Mucosa of rectum (tissue), 2 donors: ENCODE results near the gene IFNAR1.

Experiments used
- H3K27ac ChIP-seq, 2 donors: one replicate each; pipeline ENCODE4 v1.7.0; 2013; ENCODE audit warnings: inconsistent platforms in 2 of 2, low read depth in 2 of 2, low read length in 2 of 2
- H3K27me3 ChIP-seq, 2 donors: one replicate each; pipeline ENCODE4 v1.7.0; 2013; ENCODE audit warnings: low read length in 2 of 2; ENCODE audit not compliant: control insufficient read depth in 2 of 2, insufficient read depth in 2 of 2
- H3K36me3 ChIP-seq, 2 donors: one replicate each; pipeline ENCODE4 v1.7.0; 2013; ENCODE audit warnings: low read length in 2 of 2; ENCODE audit not compliant: control insufficient read depth in 2 of 2, insufficient read depth in 2 of 2
- H3K4me1 ChIP-seq, 2 donors: one replicate each; pipeline ENCODE4 v1.7.0; 2013; ENCODE audit warnings: low read length in 2 of 2, mild to moderate bottlenecking in 1 of 2; ENCODE audit not compliant: control insufficient read depth in 2 of 2, insufficient read depth in 2 of 2
- H3K4me3 ChIP-seq, 2 donors: one replicate each; pipeline ENCODE4 v1.7.0; 2013; ENCODE audit warnings: low read length in 2 of 2
- H3K9ac ChIP-seq, 2 donors: one replicate each; pipeline ENCODE4 v1.7.0; 2013; ENCODE audit warnings: low read length in 2 of 2, low read depth in 1 of 2, mild to moderate bottlenecking in 1 of 2
- H3K9me3 ChIP-seq, 2 donors: one replicate each; pipeline ENCODE4 v1.7.0; 2013; ENCODE audit warnings: low read length in 2 of 2; ENCODE audit not compliant: control insufficient read depth in 2 of 2
- donor health status: healthy.
- donor health status: Normal muscosa, but diverticular disease.

IFNAR1 gene

GRCh38 chr21:33291686-33292085, 33.1 kb upstream of the IFNAR1 start:
- no peaks in the 10 kb centered on the region for H3K9me3 ChIP-seq
- no peak overlapping the region for H3K9ac ChIP-seq
- peaks cover 41 to 52% of the 10 kb centered on the region in 2 donors for H3K36me3 ChIP-seq
- no peak overlapping the region for H3K27ac ChIP-seq
- H3K27me3 ChIP-seq = no peaks in the 10 kb centered on the region
- peaks cover 3 to 8% of the 10 kb centered on the region in 2 donors for H3K4me1 ChIP-seq
- H3K4me3 ChIP-seq = no peak overlapping the region

GRCh38 chr21:33292724-33293123, 32.0 kb upstream of the IFNAR1 start:
- no peak overlapping the region for H3K4me3 ChIP-seq
- no peaks in the 10 kb centered on the region for H3K4me1 ChIP-seq
- H3K36me3 ChIP-seq = peaks cover 43 to 52% of the 10 kb centered on the region in 2 donors
- no peaks in the 10 kb centered on the region for H3K27me3 ChIP-seq
- no peak overlapping the region for H3K27ac ChIP-seq
- H3K9ac ChIP-seq = no peak overlapping the region
- H3K9me3 ChIP-seq = no peaks in the 10 kb centered on the region

- Histone ChIP-seq H3K27me3 (no peaks in the 10 kb centered on the region), H3K27ac (no peak overlapping the region), H3K36me3 (peaks cover 40 to 48% of the 10 kb centered on the region in 2 donors), H3K9me3 (no peaks in the 10 kb centered on the region), H3K4me3 (no peak overlapping the region), H3K9ac (no peak overlapping the region), H3K4me1 (no peaks in the 10 kb centered on the region)
These were observed 31.6 kb upstream of the IFNAR1 start for GRCh38 chr21:33293136-33293535.

GRCh38 chr21:33293811-33294216, 31.0 kb upstream of the IFNAR1 start:
- Histone ChIP-seq H3K36me3 (peaks cover 37 to 48% of the 10 kb centered on the region in 2 donors), H3K9me3 (no peaks in the 10 kb centered on the region), H3K4me1 (no peaks in the 10 kb centered on the region), H3K27ac (no peak overlapping the region), H3K9ac (no peak overlapping the region), H3K4me3 (no peak overlapping the region), H3K27me3 (no peaks in the 10 kb centered on the region)

GRCh38 chr21:33296156-33296555, 28.6 kb upstream of the IFNAR1 start:
- no peak overlapping the region for H3K27ac ChIP-seq
- peaks cover 33 to 37% of the 10 kb centered on the region in 2 donors for H3K36me3 ChIP-seq

GRCh38 chr21:33299181-33299752, 25.5 kb upstream of the IFNAR1 start:
- peaks cover 12 to 13% of the 10 kb centered on the region in 2 donors for H3K36me3 ChIP-seq
- peaks cover 20 to 24% of the 10 kb centered on the region in 2 donors for H3K4me1 ChIP-seq
- H3K27me3 ChIP-seq = no peaks in the 10 kb centered on the region
- H3K9ac ChIP-seq = no peak overlapping the region
- H3K4me3 ChIP-seq = no peak overlapping the region
- no peak overlapping the region for H3K27ac ChIP-seq
- no peaks in the 10 kb centered on the region for H3K9me3 ChIP-seq

More at GRCh38 chr21:33296156-33296555, 28.6 kb upstream of the IFNAR1 start:
- no peak overlapping the region for H3K4me3 ChIP-seq
- H3K4me1 ChIP-seq = peaks cover 10 to 17% of the 10 kb centered on the region in 2 donors
- no peaks in the 10 kb centered on the region for H3K9me3 ChIP-seq
- H3K9ac ChIP-seq = no peak overlapping the region
- H3K27me3 ChIP-seq = no peaks in the 10 kb centered on the region

GRCh38 chr21:33300701-33301631, 23.8 kb upstream of the IFNAR1 start:
- H3K9ac ChIP-seq = peak overlapping the region in 1 of 2 donors; percentile 28
- H3K4me1 ChIP-seq = peaks cover 20 to 24% of the 10 kb centered on the region in 2 donors
- peak overlapping the region; percentile 54 to 77 for H3K27ac ChIP-seq
- no peaks in the 10 kb centered on the region for H3K27me3 ChIP-seq
- H3K36me3 ChIP-seq = peaks cover 8 to 9% of the 10 kb centered on the region in 2 donors
- H3K4me3 ChIP-seq = peak overlapping the region in 1 of 2 donors; percentile 51
- no peaks in the 10 kb centered on the region for H3K9me3 ChIP-seq

GRCh38 chr21:33301632-33302002, 23.2 kb upstream of the IFNAR1 start:
- Histone ChIP-seq H3K9ac (no peak overlapping the region), H3K4me1 (peaks cover 20 to 24% of the 10 kb centered on the region in 2 donors), H3K27me3 (no peaks in the 10 kb centered on the region), H3K36me3 (peaks cover 2% of the 10 kb centered on the region in 2 donors), H3K9me3 (no peaks in the 10 kb centered on the region), H3K4me3 (no peak overlapping the region), H3K27ac (peak overlapping the region; percentile 54 to 77)

GRCh38 chr21:33302055-33302454, 22.7 kb upstream of the IFNAR1 start:
- Histone ChIP-seq H3K36me3 (peaks cover 1 to 2% of the 10 kb centered on the region in 2 donors), H3K9me3 (no peaks in the 10 kb centered on the region), H3K4me1 (peaks cover 20 to 24% of the 10 kb centered on the region in 2 donors), H3K27me3 (no peaks in the 10 kb centered on the region), H3K9ac (no peak overlapping the region), H3K4me3 (no peak overlapping the region), H3K27ac (peak overlapping the region; percentile 54 to 77)

GRCh38 chr21:33302796-33303195, 22.0 kb upstream of the IFNAR1 start:
- Histone ChIP-seq H3K27me3 (no peaks in the 10 kb centered on the region), H3K36me3 (no peaks in the 10 kb centered on the region), H3K4me3 (no peak overlapping the region), H3K27ac (no peak overlapping the region), H3K9ac (no peak overlapping the region), H3K4me1 (peaks cover 20 to 24% of the 10 kb centered on the region in 2 donors), H3K9me3 (no peaks in the 10 kb centered on the region)
